Measurements from ENCODE around the gene CAMTA1. TPM values are rescaled to one million over a fixed set of nuclear protein-coding genes. Genes with fewer than 3 reads are reported as not detected.
A peak's percentile ranks its signal among the peaks of the same experiment; 100 is the strongest.

Gene CAMTA1
- polyA plus RNA-seq, 1 of the 3 experiments (the other 2 are of a cell fraction): 63.1 TPM

DNA sequence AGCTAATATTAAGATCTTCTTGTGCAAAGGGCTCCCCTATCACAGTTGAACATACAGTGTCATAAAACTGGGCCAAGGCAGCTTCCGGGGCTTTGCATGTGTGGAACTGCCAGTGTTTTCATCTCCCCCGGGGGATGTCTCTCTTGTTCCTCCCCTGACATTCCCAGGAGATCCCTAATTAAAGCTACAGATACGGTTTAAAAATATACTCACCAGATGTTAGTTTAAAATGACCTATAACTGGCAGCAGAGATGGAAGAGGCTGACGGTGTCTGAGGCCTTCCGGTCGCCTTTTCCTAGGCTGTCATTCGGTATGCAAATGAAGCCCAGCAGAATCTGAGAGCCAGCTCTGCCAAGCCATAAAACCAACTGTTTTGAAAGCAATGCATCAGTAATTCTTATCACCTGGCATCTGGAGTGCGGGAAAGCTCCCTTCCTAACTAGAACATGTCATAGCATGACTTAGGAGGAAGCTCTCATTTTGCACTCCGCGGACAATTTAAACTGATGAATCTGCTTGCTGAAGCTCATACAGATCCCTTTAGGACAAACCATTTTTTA, 549.3 kb downstream of the CAMTA1 start (continued):
- TF ChIP-seq CTCF (IDR thresholded peaks at IDR 0.05) (no peak), FOXM1 (IDR thresholded peaks at IDR 0.05; ENCODE audit: low read depth) (no peak), NRF1 (IDR thresholded peaks at IDR 0.05; ENCODE audit: low read depth, low read length) (no peak), MXI1 (IDR thresholded peaks at IDR 0.05; ENCODE audit: low read depth, low read length) (peak; percentile 41; the same call in 1 of the 2 replicates), RAD21 (IDR thresholded peaks at IDR 0.05; ENCODE audit: low read length) (peak; percentile 38), POLR2AphosphoS5 (IDR thresholded peaks at IDR 0.05; ENCODE audit: low read depth, low read length) (no peak)
- TF ChIP-seq, protein P1, sequence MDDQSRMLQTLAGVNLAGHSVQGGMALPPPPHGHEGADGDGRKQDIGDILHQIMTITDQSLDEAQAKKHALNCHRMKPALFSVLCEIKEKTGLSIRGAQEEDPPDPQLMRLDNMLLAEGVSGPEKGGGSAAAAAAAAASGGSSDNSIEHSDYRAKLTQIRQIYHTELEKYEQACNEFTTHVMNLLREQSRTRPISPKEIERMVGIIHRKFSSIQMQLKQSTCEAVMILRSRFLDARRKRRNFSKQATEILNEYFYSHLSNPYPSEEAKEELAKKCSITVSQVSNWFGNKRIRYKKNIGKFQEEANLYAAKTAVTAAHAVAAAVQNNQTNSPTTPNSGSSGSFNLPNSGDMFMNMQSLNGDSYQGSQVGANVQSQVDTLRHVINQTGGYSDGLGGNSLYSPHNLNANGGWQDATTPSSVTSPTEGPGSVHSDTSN (IDR thresholded peaks at IDR 0.05): no peak
- TF ChIP-seq, protein P2, sequence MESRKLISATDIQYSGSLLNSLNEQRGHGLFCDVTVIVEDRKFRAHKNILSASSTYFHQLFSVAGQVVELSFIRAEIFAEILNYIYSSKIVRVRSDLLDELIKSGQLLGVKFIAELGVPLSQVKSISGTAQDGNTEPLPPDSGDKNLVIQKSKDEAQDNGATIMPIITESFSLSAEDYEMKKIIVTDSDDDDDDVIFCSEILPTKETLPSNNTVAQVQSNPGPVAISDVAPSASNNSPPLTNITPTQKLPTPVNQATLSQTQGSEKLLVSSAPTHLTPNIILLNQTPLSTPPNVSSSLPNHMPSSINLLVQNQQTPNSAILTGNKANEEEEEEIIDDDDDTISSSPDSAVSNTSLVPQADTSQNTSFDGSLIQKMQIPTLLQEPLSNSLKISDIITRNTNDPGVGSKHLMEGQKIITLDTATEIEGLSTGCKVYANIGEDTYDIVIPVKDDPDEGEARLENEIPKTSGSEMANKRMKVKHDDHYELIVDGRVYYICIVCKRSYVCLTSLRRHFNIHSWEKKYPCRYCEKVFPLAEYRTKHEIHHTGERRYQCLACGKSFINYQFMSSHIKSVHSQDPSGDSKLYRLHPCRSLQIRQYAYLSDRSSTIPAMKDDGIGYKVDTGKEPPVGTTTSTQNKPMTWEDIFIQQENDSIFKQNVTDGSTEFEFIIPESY (IDR thresholded peaks at IDR 0.05; ENCODE audit: borderline replicate concordance, low read depth): no peak
- TF ChIP-seq, protein P3, sequence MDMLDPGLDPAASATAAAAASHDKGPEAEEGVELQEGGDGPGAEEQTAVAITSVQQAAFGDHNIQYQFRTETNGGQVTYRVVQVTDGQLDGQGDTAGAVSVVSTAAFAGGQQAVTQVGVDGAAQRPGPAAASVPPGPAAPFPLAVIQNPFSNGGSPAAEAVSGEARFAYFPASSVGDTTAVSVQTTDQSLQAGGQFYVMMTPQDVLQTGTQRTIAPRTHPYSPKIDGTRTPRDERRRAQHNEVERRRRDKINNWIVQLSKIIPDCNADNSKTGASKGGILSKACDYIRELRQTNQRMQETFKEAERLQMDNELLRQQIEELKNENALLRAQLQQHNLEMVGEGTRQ (IDR thresholded peaks at IDR 0.05; ENCODE audit: borderline replicate concordance, low read depth, low read length): no peak

DNA sequence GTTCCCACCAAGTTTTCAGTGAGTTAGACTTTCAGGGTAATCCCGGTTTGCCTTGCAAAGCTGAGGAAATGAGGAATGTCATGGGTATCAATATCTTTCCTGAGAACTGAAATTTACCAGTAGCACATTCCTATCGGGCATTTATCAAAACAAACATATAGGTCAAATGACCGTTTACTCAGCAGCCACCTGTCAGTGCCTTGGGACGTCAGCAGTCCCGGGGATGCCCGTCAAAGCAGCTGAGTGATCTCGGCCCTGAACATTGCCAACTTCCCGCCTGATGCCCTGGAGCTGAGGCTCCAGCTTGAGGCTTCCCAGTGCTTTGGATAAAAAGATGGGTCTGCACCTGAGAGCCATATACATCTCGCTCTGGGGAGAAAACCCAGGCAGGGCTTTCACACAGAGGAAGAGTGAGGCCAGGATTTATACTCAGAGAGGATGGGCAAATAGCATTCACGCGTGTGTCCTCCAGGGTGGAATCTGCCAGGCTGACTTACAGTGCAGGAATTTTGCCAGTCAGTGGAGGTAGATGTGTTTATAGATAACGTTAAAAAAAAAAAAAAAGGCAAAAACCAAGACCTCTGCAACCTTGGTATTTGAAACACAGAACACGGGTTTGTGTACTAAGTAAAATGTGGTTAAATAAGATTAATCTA, 550.1 kb downstream of the CAMTA1 start:
- H3K4me1 ChIP-seq (ENCODE audit: control insufficient read depth in 1 of 2, insufficient read depth in 2 of 2, low read depth in 1 of 2, low read length in 1 of 2): peaks cover 9 to 45% of the 10 kb centered on the region in 2 experiments; a peak in 3 of 4 replicates
- H3K9ac ChIP-seq: no peak overlapping the region
- H4K20me1 ChIP-seq (ENCODE audit: insufficient read depth): no peaks in the 10 kb centered on the region
- H3K4me2 ChIP-seq: peak overlapping the region; percentile 0; the same call in 1 of the 2 replicates
- ChIA-PET CTCF (interaction anchor here (0.8 to 2.0 kb wide), 6 partner anchors 11 to 332 kb away, joined by 3 to 6 read pairs (median 4); no protein-coding TSS in a partner anchor), POLR2A (interaction anchor here (0.5 to 1.2 kb wide), 3 partner anchors 22 to 299 kb away, joined by 3 to 5 read pairs (median 3); no protein-coding TSS in a partner anchor)
- H3K27me3 ChIP-seq (ENCODE audit: insufficient read depth): no peaks in the 10 kb centered on the region
- peak overlapping the region in 1 of 2 experiments; percentile 95; a peak in 2 of 4 replicates for H3K27ac ChIP-seq (ENCODE audit: low read depth in 2 of 2, low read length in 1 of 2)
- no peak overlapping the region for H2AFZ ChIP-seq (ENCODE audit: low read depth)
- H3F3A ChIP-seq (replicated peaks; ENCODE audit: insufficient read depth): no peaks in the 10 kb centered on the region
- WGBS (ENCODE audit: low lambda C conversion rate): 44% methylated on average over 8 of the region's 13 CpGs
- H3K4me3 ChIP-seq (ENCODE audit: low read depth in 2 of 2, low read length in 1 of 2): no peak overlapping the region
- H3K9me3 ChIP-seq: no peaks in the 10 kb centered on the region
- DNase-seq: peak; percentile 47
- TF ChIP-seq EP300 (IDR thresholded peaks at IDR 0.05; ENCODE audit: borderline replicate concordance in 1 of 2, low read depth in 1 of 2, low read length in 1 of 2) (0 out of 4 replicates have a peak, but pooled peaks of 1 of the 2 experiments have one; percentile 28), TEAD4 (IDR thresholded peaks at IDR 0.05; ENCODE audit: borderline replicate concordance, insufficient read depth) (no peak), CTCF (IDR thresholded peaks at IDR 0.05) (no peak), TCF12 (IDR thresholded peaks at IDR 0.05) (no peak), RFX5 (IDR thresholded peaks at IDR 0.05; ENCODE audit: low read length) (no peak), REST (IDR thresholded peaks at IDR 0.05; ENCODE audit: low read depth, low read length) (no peak), RXRA (IDR thresholded peaks at IDR 0.05; ENCODE audit: borderline replicate concordance, low read depth) (no peak), NRF1 (IDR thresholded peaks at IDR 0.05; ENCODE audit: low read depth, low read length) (no peak)
- H3K36me3 ChIP-seq (replicated peaks in 1 of 2; ENCODE audit: control insufficient read depth in 1 of 2, insufficient read depth in 2 of 2, low read length in 1 of 2): no peaks in the 10 kb centered on the region
- no peaks in the 10 kb centered on the region for H3K9me2 ChIP-seq
- H3K79me2 ChIP-seq (ENCODE audit: insufficient read depth): no peaks in the 10 kb centered on the region
